DMS114 treated with DMSO at 0.1 percent for 48 hours (cell line): ENCODE results near the gene H2BK1.

Experiments used
- DNase-seq: peaks from one replicate; lab custom pipeline; 2025; ENCODE audit not compliant: unreplicated experiment; lab: John Stamatoyannopoulos, UW

Gene H2BK1

DNA sequence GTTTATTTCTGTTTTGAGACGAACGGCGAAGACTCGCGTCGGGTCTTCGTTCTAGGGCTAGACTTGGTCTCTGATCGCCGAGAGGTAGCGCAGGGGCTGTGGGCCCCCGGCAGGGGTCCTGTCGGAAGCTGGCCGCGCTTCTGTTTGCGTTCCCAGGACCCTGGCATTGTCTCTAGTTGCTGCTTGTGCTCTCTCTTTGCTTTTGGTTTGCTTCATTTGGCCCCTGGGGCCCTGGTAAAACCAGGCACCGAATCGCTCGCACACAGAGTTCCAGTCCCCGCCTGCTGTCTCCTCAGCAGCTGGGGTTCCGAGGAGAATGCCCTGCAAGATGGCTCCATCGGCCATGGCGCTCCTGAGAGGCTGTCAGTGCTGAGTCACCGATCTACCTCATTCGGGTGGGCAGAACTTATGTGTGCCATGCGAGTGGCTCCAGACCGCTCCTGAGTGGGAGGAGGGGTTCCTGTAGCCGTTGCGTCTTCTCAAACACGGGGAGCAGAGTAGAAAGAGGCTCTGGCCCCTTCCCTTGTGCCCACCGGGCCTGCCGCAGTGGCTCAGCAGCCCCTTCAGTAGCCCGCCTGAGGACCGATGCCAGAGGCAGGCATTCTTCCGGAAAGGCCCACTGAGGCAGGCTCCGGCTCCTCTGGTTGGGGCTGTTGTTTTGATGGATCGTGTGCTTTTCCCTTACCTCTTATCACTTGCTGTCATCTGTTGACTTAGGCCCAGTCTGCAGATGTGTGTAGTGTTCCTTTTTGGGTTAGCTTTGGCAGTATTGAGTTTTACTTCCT, 22.8 kb upstream of the H2BK1 start:
- no peak for DNase-seq

DNA sequence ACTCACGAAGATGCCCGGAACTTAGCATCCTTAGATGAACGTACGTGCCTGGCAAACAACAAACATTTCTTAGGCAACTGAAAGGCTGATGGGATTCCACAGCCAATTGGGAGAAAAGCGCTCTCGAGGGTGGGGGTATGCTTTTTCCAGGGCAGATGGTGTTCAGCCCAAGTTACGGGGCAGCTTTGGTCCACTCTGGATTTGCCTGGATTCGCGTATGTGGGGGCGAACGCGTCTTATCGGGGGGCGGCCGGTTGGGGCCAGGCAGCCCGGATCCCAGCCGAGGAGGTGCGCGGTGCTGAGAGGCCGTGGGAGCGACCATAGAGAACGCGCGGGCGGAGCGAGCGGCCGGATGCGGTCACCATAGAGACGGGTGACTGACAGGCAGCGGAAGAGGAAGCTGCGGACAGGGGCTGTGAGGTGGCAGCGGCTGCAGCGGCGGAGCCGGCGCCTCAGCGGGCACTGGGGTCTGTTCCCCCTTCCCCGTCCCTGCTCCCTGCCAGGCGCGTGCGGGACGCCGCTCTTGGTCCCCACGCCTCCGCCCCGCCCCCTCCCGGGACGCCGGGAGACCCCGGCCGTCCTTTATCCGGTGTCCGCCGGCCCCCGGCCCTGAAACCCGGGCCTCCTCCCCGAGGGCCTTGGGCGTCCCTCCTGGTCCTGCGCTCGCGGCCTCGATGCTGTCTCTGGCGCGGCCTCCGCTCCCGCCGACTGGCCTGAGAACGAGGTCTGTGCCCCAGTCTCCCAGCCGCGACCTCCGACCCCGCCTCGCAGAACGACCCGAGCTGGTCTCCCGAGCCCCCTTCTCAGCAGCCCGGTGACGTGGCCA, 22.0 kb upstream of the H2BK1 start, which contains the start of gene CHPF2:
Gene CHPF2, plus strand, starts transcription at position 393 of the 826 bp plus-strand sequence. CDS start 1,529 bp downstream, outside the sequence.
- peak; percentile 64 for DNase-seq

DNA sequence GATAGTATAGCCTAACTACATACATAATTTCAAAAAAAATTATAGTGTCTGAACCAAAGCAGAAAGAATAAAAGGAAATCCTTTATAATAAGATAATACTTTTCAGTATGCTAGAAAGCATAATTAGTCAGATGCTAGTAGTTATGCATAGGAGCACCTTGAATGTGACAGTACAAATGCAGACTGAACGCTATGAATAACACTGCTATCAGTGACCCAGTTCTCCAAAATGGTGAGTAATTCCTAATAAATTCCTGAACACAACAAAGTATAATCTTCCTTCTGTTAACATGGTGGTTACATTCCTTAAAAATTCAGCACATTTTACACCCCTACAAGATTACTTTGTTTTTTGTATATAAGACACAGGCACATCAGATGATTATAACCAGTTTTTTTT, 20.8 kb upstream of the H2BK1 start:
- no peak for DNase-seq

DNA sequence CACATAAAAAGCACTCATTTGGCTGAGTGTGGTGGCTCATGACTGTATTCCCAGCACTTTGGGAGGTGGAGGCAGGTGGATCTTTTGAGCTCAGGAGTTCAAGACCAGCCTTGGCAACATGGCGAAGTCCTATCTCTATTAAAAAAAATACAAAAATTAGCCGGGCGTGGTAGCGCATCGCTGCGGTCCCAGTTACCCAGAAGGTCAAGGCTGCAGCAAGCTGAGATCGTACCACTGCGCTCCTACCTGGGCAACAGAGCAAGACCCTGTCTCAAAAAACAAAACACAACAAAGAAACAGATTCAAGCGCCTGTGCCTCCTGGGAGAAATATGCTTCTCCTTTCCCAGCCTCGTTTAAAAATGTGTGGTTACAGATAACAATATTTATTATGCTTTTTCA, 19.0 kb upstream of the H2BK1 start:
- no peak for DNase-seq

DNA sequence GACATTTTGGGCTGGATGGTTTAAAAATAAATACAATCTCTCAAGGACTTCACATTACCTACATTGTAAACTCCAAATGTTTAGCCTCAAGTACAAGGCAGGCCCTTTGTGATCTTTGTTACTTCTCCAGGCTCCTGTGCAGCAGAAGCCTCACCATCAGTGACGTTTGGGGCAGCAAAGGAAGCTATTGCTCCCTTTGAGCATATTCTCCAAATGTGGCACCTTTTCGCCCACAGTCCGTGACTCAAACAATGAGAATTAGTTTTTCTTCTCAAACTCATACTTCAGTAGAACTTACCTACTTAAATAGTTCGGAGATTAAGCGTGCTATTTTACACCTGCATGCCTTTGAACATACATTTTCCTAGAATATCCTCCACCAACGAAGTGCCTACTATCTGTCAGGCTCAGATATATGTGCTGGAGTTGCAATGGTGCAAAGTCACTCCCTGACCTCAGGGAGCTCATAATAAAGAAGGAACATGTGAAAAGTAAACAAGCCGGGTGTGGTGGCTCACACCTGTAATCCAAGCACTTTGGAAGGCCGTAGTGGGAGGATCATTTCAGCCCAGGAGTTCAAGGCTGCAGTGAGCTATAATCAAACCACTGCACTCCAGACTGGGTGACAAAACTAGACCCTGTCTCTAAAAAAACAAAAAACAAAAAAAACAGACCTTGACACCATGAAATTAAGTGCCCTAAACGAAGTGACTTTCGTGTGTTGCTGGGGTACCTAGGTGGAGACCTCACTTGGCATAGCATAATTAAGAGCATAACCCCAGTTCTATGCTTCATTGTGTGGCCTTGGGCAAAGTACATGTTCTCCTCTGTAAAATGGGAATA, 18.0 kb upstream of the H2BK1 start:
- DNase-seq: no peak

DNA sequence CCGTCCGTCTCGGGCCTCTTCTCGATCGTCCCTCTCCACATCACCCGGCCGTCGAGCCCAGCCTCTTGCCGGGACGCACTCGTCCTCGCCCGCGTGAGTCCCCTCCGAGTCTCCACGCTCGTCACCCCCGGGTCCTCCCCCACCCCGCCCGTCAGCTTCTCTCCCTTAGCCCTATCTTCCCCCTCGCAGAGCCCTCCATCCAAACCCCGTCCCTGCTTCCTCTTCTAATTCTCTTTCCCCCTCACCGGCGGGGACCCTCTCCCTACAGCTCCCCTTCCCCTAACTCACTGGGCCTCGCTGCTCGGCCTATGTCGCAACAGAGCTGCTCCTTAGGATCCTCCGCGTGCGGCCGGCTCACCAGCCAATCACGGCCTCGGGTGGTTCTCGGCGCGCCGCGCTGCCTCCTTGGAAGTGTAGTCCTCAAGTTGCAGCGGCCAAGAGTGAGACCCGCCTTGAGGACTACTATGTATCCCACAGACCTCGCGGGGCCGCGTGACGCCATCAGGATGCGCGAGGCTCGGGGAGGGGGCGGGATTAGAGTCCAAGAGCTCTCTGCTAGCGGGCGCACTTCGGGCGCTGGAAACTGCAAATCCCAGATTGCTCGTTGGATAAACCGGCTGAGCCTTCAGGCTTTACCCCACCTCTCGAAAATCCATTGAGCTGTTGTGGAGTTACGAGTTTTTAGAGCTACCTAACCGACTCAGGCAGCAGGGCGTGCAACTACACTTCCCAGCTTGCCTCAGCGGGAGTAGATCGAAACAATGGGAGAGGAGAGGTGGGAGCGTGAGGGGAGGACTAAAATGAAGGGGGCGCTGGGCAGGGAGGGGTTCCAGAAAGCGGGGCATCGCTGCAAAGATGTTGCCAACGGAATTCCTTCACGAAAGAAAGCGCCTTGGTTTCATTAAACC, 16.8 kb upstream of the H2BK1 start, which contains the start of gene ABCF2:
Gene ABCF2, minus strand, starts transcription at position 331 of the 908 bp plus-strand sequence. CDS start 747 bp downstream, outside the sequence.
- peak; percentile 92 for DNase-seq

DNA sequence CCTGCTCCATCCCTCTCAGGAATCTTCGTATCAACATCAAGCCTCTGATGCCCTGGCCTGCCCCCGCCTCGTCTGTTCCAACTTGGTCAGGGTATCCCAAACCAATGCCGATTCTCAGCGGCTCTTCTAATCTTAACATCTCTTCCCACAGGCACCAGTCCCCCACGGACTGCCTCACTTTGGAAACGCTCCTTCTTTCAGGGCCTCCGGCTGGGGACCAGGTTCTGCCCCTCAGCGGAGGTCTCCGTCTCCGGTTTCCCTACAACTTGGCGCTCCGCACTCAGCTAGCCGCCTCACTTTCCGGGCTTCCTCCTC, 16.2 kb upstream of the H2BK1 start:
- DNase-seq: no peak

DNA sequence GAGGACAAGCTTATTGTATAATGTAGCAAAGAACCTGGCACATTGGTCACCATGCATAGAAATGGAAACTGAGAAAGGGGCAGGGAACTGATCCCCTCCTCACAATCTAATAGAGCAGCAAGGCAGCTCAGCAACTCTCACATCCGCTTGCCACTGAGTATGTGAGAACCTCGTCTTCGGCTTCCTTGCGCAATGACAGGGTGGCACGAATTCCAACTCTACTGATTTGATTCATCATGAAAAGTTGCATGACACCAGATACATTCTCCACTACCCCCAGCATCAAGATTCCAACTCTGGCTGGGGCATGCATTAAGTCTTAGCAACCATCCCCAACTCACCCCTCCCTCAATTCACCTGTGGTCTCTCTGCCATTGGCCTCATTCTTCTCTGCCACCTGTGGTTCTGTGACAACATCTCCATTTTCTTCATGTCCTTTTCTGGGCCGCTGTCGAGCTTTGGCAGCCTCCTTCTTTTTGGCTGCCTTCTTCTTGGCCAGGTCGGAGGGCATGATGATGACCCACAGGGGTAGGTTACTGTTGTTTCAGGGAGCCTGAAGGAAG, 15.7 kb upstream of the H2BK1 start:
- DNase-seq: no peak

DNA sequence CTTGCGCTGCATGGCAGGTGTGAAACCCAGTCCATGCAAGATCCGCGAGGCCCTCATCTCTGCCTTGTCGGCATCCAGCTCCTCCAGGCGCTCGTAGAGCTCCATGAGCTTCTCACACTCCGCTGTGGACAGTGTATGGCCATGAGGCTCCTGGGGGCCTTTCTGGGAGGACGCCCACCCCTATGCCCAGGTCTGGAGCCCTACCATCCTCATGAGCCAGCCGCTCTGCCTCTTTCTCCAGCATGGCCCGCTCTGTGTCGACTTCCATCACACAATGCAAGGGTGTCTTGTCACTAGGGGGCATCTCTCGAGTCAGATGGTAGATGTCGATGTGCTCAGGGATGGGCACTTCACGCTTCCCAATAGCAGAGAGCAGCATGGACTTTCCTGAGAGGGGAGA, 13.4 kb upstream of the H2BK1 start:
- DNase-seq: no peak

DNA sequence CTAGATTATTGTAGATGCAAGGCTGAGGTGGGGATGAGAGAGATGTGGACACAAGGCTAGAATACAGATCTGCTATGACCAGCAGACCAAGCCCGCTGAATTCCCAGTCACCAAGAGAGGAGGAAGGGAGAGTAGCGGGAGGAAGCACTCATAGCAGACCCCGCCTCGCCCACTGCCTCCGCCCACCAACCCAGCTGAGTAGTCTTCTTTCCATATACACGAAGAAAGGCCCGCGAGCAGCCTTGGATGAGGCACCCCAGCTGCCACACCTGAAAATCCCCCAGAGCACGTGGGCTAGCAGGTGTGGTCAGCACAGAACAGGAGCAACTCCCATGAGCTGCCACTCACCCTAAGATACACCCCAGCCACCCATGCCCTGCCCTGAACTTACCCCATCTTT, 7.9 kb upstream of the H2BK1 start:
- no peak for DNase-seq

DNA sequence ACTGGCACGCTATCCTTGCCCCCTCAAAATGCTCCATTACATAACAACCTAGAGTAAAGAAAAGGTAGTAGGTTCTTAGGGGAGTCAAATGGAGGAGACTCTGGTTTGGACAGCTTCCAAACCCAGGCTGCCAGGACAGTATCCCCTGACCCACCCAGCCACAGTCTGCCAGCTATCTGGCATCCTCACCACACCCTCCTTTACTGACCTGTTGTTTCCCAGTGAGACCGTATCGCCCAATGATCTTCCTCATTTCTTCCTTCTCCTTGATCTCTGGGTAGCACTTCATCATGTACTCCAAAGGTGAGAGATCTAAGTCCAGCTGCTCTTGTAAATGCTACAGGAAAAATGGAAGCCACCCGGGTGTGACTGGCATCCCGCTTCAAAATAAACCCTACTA, 5.1 kb upstream of the H2BK1 start:
- no peak for DNase-seq

DNA sequence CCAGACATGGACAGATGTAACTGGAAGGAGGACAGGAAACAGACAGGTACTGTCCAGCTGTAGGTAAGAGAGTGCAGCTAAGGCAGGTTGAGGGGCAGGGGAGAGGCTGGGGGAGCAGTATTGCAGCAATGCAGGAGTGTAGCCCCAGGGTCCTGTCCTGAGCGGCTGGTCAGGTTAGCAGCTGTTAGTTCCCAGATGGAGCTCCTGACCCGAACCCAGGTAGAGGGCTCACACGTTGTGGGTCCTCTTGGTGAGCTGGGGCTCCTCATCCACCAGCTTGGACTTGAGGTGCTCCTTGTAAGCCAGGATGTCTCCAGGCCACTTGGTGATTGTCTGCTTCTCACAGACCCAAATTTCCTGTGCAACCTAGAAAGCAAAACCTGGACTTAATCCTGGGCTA, 3.5 kb upstream of the H2BK1 start:
- DNase-seq: no peak

DNA sequence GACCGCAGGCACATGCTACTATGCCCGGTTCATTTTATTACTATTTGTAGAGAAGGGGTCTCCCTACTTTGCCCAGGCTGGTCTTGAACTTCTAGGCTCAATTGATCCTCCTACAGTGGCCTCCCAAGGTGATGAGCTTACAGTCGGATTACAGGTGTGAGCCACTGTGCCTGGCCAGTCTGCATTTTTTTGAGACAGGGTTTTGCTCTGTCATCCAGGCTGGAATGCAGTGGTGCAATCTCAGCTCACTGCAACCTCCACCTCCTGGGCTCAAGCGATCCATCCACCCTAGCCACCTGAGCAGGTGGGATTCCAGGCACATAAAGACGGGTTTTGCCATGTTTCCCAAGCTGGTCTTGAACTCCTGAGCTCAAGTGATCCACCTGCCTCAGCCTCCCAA, 2.3 kb upstream of the H2BK1 start:
- no peak for DNase-seq

DNA sequence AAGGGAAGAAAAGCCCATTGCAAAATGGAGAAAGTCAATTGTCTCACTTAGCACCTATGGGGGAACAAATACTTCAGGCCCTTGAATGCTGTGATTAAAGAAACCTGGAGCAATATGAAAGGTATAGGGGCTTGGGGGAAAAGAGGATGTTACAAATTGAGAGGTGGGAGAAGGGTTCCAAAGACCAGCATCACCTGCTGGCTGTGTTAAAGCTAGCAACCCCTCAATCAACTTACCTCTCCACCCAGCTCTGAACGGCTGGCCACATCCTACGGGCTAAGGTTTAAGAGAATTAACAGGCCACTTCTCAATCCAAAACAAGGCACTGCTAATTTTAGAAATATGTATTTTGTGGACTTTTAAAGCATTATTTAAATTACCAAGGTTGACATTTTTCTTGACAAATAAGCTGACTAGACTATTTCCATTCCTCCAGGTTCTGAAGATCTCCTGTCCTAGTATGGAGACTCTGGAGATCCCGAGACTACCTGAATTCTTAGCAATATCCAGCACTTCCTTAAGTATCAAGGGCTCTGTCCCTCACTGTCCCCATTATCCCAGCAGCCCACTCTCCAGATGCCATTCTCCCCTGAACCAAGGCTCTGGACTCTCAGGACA, 976 bp upstream of the H2BK1 start:
- no peak for DNase-seq

DNA sequence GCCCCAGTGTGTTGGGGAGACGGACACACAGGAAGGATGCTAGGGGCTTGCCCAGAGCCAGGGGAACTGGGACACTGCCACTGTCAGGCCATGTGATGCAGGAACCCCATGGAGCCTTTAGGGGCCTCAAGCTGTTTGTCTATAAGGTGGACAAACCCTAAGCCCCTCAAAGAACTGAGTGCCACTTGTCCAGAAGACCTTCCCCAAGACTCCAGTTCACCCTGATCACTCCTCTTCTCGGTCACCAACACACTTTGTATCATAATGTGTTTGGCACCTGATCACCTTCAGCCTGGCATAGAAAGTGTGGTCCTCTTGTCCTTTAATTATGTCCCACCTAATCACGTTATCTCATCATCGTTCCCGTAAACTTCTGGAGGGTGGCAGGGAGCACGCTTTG, 700 bp downstream of the H2BK1 start:
- no peak for DNase-seq

DNA sequence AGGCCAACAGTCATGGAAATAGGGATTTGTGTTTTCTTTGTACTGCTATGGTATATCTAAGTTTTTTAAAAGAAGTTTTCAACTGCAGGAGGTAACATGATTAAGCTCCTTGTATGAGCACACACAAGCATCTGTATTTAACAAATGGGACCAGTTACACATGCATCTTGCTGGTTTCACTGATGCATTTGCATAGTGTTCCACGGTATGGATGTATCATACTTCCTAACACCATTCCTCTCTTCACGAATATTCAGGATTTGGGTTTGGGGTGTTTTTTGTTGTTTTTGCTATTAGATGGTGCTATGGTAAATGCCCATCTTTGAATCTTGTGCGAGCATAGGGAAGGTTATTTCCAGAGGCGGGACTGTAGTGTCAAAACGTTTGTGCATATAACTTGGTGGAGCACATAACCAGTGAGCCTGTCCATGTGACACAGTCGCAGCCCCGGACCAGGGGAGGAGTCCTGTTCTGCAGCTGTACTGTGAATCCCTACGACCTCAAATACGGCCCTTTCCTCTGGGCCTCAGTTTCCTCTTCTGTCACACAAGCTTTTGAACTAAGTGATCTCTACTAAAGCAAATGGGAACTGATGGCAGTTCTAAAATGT, 1.9 kb downstream of the H2BK1 start:
- DNase-seq: no peak

DNA sequence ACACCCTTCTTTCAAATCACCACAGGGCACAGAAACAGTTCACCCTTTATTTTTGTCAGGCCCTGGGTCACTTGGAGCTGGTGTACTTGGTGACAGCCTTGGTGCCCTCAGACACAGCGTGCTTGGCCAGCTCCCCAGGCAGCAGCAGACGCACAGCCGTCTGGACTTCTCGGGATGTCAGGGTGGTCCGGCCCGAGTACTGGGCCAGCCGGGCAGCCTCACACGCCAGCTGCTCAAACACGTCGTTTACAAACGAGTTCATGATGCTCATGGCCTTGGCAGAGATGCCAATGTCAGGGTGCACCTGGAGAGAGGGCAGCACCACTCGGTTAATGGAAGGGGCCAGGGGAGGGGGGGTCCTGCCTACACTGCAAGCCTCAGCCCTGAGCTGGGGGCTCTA, 2.5 kb downstream of the H2BK1 start:
- DNase-seq: no peak

DNA sequence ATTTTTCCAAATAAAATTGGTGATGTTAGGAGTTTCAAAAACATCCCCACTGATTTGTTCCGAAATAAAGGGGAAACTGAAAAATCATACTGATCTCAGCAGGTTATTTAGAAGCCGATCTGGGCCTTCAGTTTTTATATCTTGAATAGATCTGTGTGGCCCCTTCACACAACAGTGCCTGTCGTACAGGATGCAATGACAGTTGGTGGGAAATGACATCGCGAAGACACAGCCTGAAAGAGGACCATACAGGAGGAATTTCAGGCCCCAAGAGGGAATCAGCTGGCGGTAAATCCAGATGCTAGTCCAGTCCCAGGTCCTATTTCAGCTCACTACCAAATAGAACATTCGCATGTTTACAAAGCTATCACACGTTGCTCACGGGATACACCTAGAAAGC, 3.0 kb downstream of the H2BK1 start:
- no peak for DNase-seq

DNA sequence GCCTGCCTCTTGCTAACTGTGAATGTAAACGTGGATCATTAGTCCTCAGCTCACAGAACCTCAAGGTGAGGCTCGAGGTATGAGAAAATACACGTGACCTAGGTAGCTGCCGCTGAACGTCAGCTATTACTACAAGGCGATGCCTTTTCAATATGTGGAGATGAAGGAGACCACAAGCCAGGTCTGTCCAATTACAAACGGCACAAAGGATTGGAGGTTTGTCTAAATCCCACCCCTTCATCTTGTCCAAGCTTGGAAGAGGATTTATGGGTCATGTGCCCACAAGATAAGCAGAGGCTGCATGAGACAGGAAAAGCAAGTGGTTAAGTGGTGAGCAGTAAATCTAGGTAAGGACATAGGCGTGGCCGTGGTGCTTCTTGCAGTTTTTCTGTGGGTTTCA, 3.4 kb downstream of the H2BK1 start:
- no peak for DNase-seq
